GM12874 (cell line): Measurements from ENCODE around the gene GPS1.

ENCODE experiments used
- CTCF ChIP-seq: IDR thresholded peaks from 2 replicates; pipeline ENCODE4 v1.5.1; 2011; ENCODE audit warnings: low read depth, mild to moderate bottlenecking, control low read depth, low read length, moderate library complexity; ENCODE audit not compliant: insufficient read depth

Gene GPS1

GRCh38 chr17:82095777-82096708, 44.3 kb downstream of the GPS1 start:
- TF ChIP-seq CTCF, result no peak

GRCh38 chr17:82096709-82097183, 45.0 kb downstream of the GPS1 start:
- TF ChIP-seq CTCF, result no peak

- no peak for TF ChIP-seq CTCF
Measured at GRCh38 chr17:82097184-82097918, 45.7 kb downstream of the GPS1 start.

- no peak for TF ChIP-seq CTCF
Measured at GRCh38 chr17:82097919-82098168, 46.1 kb downstream of the GPS1 start.

GRCh38 chr17:82098169-82098938, 46.7 kb downstream of the GPS1 start, which contains the start of gene FASN:
TSS of gene FASN (minus strand) at chr17:82098236. CDS start at chr17:82096445, 1,791 bp downstream.
- peak; percentile 57 for TF ChIP-seq CTCF

GRCh38 chr17:82098939-82099763, 47.5 kb downstream of the GPS1 start:
- no peak for TF ChIP-seq CTCF
